Measurements from ENCODE around the gene NAIF1.

The NAIF1 gene

GRCh38 chr9:128097543-128098296 is 30.6 kb upstream of the NAIF1 start:
- Mint-ChIP-seq H3K27ac (no peak overlapping the region), H3K4me1 (ENCODE audit: low read depth) (peaks cover 51% of the 10 kb centered on the region), H3K27me3 (ENCODE audit: low read depth) (no peaks in the 10 kb centered on the region), H3K36me3 (ENCODE audit: low read depth) (peaks cover 26% of the 10 kb centered on the region), H3K4me3 (no peak overlapping the region), H3K9me3 (no peaks in the 10 kb centered on the region)
- DNase-seq (ENCODE audit: low spot score), result peak; percentile 16

DNA sequence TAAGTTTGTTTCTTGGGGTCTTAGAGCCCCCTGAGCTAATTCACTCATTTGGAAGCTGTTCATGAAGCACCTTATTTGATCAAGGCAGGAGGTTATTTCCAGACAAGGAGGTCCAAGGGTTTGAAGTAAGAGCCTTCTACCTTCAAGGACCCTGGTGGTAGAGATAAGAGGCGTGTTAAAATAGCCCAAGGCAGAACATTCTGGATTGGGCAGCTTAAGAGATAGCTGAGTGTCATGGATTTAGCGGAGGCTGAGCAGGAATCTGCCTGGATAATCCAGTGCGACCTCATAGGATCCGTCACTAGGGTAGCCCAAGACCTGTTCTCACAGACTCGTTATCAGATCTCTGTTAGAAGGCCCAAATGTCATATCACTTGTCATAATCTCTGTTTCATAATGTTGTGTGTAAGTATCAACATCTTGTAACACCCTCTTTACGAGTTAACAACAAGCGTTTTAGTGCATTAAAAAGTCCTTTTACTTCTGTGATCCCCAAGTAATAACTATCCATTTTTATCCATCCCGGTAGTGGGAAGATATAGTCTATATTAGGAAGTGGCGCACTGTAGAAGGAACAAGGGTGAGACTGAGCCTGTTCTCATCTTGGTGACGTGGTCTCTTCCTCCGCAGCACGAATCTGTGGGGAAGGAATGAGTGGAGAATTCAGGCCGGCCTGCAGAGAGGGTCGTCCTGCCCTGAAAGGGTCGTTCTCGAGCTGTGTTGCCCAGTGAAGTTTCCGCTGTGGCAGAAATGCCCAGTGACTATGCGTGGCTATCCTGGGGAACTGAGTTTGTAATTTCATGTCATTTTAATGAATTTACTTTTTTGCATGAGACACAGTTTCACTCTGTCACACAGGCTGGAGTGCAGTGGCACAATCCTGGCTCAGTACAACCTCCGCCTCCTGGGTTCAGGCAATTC is 29.8 kb upstream of the NAIF1 start:
- Mint-ChIP-seq H3K4me3 (no peak overlapping the region), H3K4me1 (ENCODE audit: low read depth) (peaks cover 51% of the 10 kb centered on the region), H3K9me3 (no peaks in the 10 kb centered on the region), H3K27me3 (ENCODE audit: low read depth) (no peaks in the 10 kb centered on the region), H3K36me3 (ENCODE audit: low read depth) (peaks cover 18% of the 10 kb centered on the region), H3K27ac (peak overlapping the region; percentile 43)
- DNase-seq (ENCODE audit: low spot score), result no peak

DNA sequence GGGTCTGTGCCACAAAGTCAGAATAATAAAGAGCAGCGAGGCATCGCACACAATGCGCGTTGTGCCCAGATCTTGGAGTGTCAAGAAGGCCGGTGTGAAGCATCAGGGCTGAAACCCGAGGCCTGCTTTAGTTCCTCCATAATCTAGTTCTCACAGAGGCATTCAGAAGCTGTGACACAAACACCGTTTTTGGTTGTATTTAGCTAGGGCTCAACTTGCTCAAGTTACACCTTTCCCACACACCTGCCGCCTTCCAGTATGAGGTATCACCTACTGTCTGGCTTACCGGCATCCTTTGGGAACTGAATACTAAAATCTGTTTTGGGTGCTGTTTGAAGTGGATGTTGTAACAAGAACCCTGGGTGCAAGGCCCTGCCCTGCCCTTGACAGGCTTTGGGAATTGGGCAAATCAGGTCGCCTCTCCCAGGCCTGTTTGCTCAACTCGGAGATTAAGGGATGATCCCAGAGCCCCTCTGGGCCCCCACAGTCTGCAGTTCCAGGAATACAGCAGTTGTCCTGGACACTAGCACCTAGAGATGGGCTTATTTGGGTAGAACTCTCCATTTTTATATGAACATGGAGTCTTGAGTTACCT is 27.9 kb upstream of the NAIF1 start:
- Mint-ChIP-seq H3K4me3 (peak overlapping the region; percentile 52), H3K9me3 (no peaks in the 10 kb centered on the region), H3K27me3 (ENCODE audit: low read depth) (no peaks in the 10 kb centered on the region), H3K4me1 (ENCODE audit: low read depth) (peaks cover 61% of the 10 kb centered on the region), H3K36me3 (ENCODE audit: low read depth) (peaks cover 9% of the 10 kb centered on the region), H3K27ac (peak overlapping the region; percentile 85)
- DNase-seq (ENCODE audit: low spot score), result no peak

GRCh38 chr9:128094166-128094949 is 27.2 kb upstream of the NAIF1 start:
- Mint-ChIP-seq H3K4me3 (peak overlapping the region; percentile 52), H3K27me3 (ENCODE audit: low read depth) (no peaks in the 10 kb centered on the region), H3K27ac (peak overlapping the region; percentile 85), H3K36me3 (ENCODE audit: low read depth) (peaks cover 12% of the 10 kb centered on the region), H3K4me1 (ENCODE audit: low read depth) (peaks cover 55% of the 10 kb centered on the region), H3K9me3 (no peaks in the 10 kb centered on the region)
- DNase-seq (ENCODE audit: low spot score), result peak; percentile 86

- H3K27ac Mint-ChIP-seq, result peak overlapping the region; percentile 85
- no peaks in the 10 kb centered on the region for H3K9me3 Mint-ChIP-seq
- H3K27me3 Mint-ChIP-seq (ENCODE audit: low read depth), result no peaks in the 10 kb centered on the region
- peaks cover 13% of the 10 kb centered on the region for H3K36me3 Mint-ChIP-seq (ENCODE audit: low read depth)
- H3K4me3 Mint-ChIP-seq, result no peak overlapping the region
- H3K4me1 Mint-ChIP-seq (ENCODE audit: low read depth), result peaks cover 56% of the 10 kb centered on the region
- no peak for DNase-seq (ENCODE audit: low spot score)
Measured at GRCh38 chr9:128093011-128093410, 25.9 kb upstream of the NAIF1 start.

DNA sequence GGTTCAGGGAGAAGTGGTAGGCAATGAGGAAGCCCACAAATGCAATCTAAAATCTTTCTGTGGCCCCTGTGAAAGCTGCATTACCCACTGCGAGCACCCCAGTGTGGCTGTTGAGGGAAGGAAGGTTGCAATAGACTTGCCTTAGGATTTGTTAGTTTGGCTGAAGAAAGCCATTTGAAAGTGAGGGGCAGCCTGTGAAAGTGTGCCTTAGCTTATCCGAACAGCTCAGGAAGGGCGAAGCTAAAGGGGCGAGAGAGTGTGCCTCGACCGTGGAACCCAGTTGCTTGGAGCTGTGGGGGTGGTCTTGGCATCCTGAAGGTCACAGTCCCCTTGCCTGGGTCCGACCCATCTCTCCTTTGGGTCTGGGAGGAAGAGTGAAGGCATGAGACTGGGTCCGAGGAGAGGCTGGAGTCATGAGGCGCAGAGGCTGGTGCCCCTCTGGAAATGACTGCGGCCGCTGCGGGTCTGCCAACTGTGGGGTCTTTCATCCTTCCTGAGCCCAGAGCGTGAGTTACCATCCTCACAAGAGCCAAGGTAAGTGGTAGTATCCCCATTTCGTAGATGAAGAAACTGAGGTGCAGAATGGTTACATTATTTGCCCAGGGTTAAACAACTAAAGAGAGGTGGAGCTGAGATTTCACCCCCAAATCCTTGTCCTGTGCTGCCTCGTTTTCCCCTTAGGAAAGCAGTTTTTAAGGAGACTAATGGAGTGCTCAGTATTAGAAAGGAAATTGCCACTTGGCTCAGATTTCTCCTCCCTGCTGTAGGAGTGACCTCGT is 25.3 kb upstream of the NAIF1 start:
- Mint-ChIP-seq H3K9me3 (no peaks in the 10 kb centered on the region), H3K27me3 (ENCODE audit: low read depth) (no peaks in the 10 kb centered on the region), H3K36me3 (ENCODE audit: low read depth) (peaks cover 17% of the 10 kb centered on the region), H3K4me3 (no peak overlapping the region), H3K27ac (peak overlapping the region; percentile 85), H3K4me1 (ENCODE audit: low read depth) (peaks cover 59% of the 10 kb centered on the region)
- DNase-seq (ENCODE audit: low spot score), result no peak

GRCh38 chr9:128091571-128091970 is 24.5 kb upstream of the NAIF1 start:
- Mint-ChIP-seq H3K27ac (peak overlapping the region; percentile 8), H3K36me3 (ENCODE audit: low read depth) (peaks cover 18% of the 10 kb centered on the region), H3K9me3 (no peaks in the 10 kb centered on the region), H3K4me1 (ENCODE audit: low read depth) (peaks cover 52% of the 10 kb centered on the region), H3K27me3 (ENCODE audit: low read depth) (no peaks in the 10 kb centered on the region), H3K4me3 (peak overlapping the region; percentile 46)
- no peak for DNase-seq (ENCODE audit: low spot score)

GRCh38 chr9:128091144-128091543 is 24.0 kb upstream of the NAIF1 start:
- Mint-ChIP-seq H3K9me3 (no peaks in the 10 kb centered on the region), H3K36me3 (ENCODE audit: low read depth) (peaks cover 18% of the 10 kb centered on the region), H3K27me3 (ENCODE audit: low read depth) (no peaks in the 10 kb centered on the region), H3K27ac (no peak overlapping the region), H3K4me1 (ENCODE audit: low read depth) (peaks cover 50% of the 10 kb centered on the region), H3K4me3 (no peak overlapping the region)
- no peak for DNase-seq (ENCODE audit: low spot score)

DNA sequence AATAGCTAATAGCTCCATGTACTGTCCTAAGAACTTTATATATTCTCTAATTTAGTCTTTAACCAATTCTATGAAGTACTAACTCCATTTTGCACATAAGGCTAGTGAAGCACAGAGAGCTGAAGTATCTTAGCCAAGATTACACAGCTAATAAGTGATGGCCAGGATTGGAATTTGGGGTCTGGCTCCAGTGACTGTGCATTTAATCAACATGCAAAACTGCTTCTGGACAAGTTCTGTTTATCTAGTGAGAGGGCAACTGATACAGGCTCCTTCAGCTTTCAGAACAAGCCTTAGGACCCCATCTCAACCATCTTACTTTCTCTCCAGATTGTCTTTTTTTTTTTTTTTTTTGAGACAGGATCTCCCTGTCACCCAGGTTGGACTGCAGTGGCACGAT is 22.2 kb upstream of the NAIF1 start:
- Mint-ChIP-seq H3K36me3 (ENCODE audit: low read depth) (peaks cover 18% of the 10 kb centered on the region), H3K27ac (no peak overlapping the region), H3K27me3 (ENCODE audit: low read depth) (no peaks in the 10 kb centered on the region), H3K9me3 (no peaks in the 10 kb centered on the region), H3K4me3 (no peak overlapping the region), H3K4me1 (ENCODE audit: low read depth) (peaks cover 50% of the 10 kb centered on the region)
- no peak for DNase-seq (ENCODE audit: low spot score)

DNA sequence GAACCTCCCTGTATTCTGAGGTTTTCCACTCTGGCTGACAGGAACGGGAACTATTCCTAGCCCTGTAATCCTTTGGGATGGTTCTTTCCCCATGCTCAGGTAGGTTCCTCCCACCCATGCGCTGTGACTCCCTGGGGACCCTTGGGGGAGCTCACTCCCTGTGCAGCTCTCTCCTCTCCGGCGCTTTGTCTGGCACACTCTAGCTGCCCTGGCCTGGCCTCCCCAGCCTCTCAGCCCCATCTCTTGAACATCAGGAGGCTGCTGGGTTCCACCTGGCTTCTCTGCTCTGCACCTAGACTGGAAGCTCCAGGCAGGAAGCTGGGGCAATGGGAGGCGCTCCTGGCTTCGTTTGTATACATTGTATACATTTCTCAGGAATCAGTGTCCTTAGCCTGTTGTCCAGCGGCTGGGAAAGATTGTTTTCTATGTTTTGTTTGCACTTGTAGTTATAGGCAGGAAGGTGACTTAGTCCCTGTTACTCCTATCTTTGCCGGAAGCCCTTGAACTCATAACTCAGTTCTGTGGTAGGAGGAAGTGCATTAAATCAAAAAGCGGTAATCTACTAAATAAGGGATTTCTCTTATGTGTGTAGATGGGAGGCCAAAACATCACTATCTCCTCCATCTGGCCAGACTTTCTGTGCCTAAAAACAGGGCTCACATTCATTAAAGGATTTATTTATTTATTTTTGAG is 21.3 kb upstream of the NAIF1 start:
- Mint-ChIP-seq H3K27ac (no peak overlapping the region), H3K9me3 (no peaks in the 10 kb centered on the region), H3K4me1 (ENCODE audit: low read depth) (peaks cover 48% of the 10 kb centered on the region), H3K36me3 (ENCODE audit: low read depth) (peaks cover 22% of the 10 kb centered on the region), H3K4me3 (no peak overlapping the region), H3K27me3 (ENCODE audit: low read depth) (no peaks in the 10 kb centered on the region)
- DNase-seq (ENCODE audit: low spot score), result no peak

- H3K27ac Mint-ChIP-seq, result no peak overlapping the region
- DNase-seq (ENCODE audit: low spot score), result no peak
- peaks cover 18% of the 10 kb centered on the region for H3K36me3 Mint-ChIP-seq (ENCODE audit: low read depth)
- H3K27me3 Mint-ChIP-seq (ENCODE audit: low read depth), result no peaks in the 10 kb centered on the region
- H3K4me3 Mint-ChIP-seq, result no peak overlapping the region
- peaks cover 38% of the 10 kb centered on the region for H3K4me1 Mint-ChIP-seq (ENCODE audit: low read depth)
- no peaks in the 10 kb centered on the region for H3K9me3 Mint-ChIP-seq
Measured at GRCh38 chr9:128087262-128087661, 20.1 kb upstream of the NAIF1 start.

GRCh38 chr9:128085943-128086342 is 18.8 kb upstream of the NAIF1 start:
- Mint-ChIP-seq H3K9me3 (no peaks in the 10 kb centered on the region), H3K36me3 (ENCODE audit: low read depth) (peaks cover 18% of the 10 kb centered on the region), H3K27ac (peak overlapping the region; percentile 21), H3K27me3 (ENCODE audit: low read depth) (no peaks in the 10 kb centered on the region), H3K4me1 (ENCODE audit: low read depth) (peaks cover 36% of the 10 kb centered on the region), H3K4me3 (no peak overlapping the region)
- no peak for DNase-seq (ENCODE audit: low spot score)

Measured in T-helper 2 cell treated with Interferon-gamma antibody and Interleukin-4, amounts not matched to agents 5 μg/mL and 100 μg/mL, for 36 hours (primary cell).